Neural progenitor cell (in vitro differentiated cells): ENCODE results near the gene MTCL3.

Experiments
- DNase-seq: peaks from one replicate; pipeline ENCODE4 v3.0.0-alpha.2; 2016; ENCODE audit warnings: low spot score
- H2AFZ ChIP-seq: fragments of 200-600 bp; sonication (generic); replicated peaks from 2 replicates; pipeline ENCODE4 v1.6.1; 2016; ENCODE audit warnings: antibody characterized with exemption
- H3F3A ChIP-seq: fragments of 200-600 bp; sonication (generic); 2 replicates; pipeline ENCODE4 v1.6.1; 2016; ENCODE audit warnings: antibody characterized with exemption, low read depth
- H3K27ac ChIP-seq: fragments of 200-600 bp; sonication (generic); 2 replicates; pipeline ENCODE4 v1.5.1; 2016; ENCODE audit warnings: mild to moderate bottlenecking
- H3K27me3 ChIP-seq: fragments of 200-600 bp; sonication (generic); 2 replicates; pipeline ENCODE4 v1.6.1; 2016; ENCODE audit warnings: mild to moderate bottlenecking, moderate library complexity
- H3K36me3 ChIP-seq: fragments of 200-600 bp; sonication (generic); 2 replicates; pipeline ENCODE4 v1.5.1; 2016
- H3K4me1 ChIP-seq: fragments of 200-600 bp; sonication (generic); 2 replicates; pipeline ENCODE4 v1.6.1; 2016; ENCODE audit warnings: mixed run types
- H3K4me2 ChIP-seq: fragments of 200-600 bp; sonication (generic); 2 replicates; pipeline ENCODE4 v1.6.1; 2016
- H3K4me3 ChIP-seq: fragments of 200-600 bp; sonication (generic); 2 replicates; pipeline ENCODE4 v1.5.1; 2016
- H3K79me2 ChIP-seq: fragments of 200-600 bp; sonication (generic); 2 replicates; pipeline ENCODE4 v1.6.1; 2016; ENCODE audit warnings: low read depth
- H3K9ac ChIP-seq: fragments of 200-600 bp; sonication (generic); 2 replicates; pipeline ENCODE4 v1.6.1; 2016
- H3K9me3 ChIP-seq: fragments of 200-600 bp; sonication (generic); 2 replicates; pipeline ENCODE4 v1.5.1; 2016; ENCODE audit warnings: low read depth
- H4K20me1 ChIP-seq: fragments of 200-600 bp; sonication (generic); 2 replicates; pipeline ENCODE4 v1.6.1; 2016; ENCODE audit warnings: low read depth
- H3K27ac Mint-ChIP-seq: 3 replicates; pipeline ENCODE4 v1.8.0; 2021; ENCODE audit warnings: mixed read lengths
- H3K27me3 Mint-ChIP-seq: 2 replicates; pipeline ENCODE4 v1.8.0; 2022; ENCODE audit warnings: low read depth, mild to moderate bottlenecking, inconsistent platforms, moderate library complexity, mixed read lengths; ENCODE audit not compliant: insufficient read depth
- H3K36me3 Mint-ChIP-seq: 3 replicates; pipeline ENCODE4 v1.8.0; 2021; ENCODE audit warnings: mixed read lengths
- H3K4me1 Mint-ChIP-seq: 3 replicates; pipeline ENCODE4 v1.8.0; 2021; ENCODE audit warnings: mixed read lengths
- H3K4me3 Mint-ChIP-seq: 3 replicates; pipeline ENCODE4 v1.8.0; 2021; ENCODE audit warnings: mild to moderate bottlenecking, moderate library complexity, mixed read lengths
- H3K9me3 Mint-ChIP-seq: 3 replicates; pipeline ENCODE4 v1.8.0; 2020; ENCODE audit warnings: mixed read lengths
- CTCF ChIP-seq: fragments of 200-600 bp; sonication (generic); IDR thresholded peaks from 2 replicates; pipeline ENCODE4 v1.5.1; 2017; ENCODE audit warnings: antibody characterized with exemption, mild to moderate bottlenecking
- EZH2 ChIP-seq: fragments of 200-600 bp; sonication (generic); IDR thresholded peaks from 2 replicates; pipeline ENCODE4 v1.6.1; 2017; ENCODE audit warnings: antibody characterized with exemption, mild to moderate bottlenecking, moderate library complexity
- EZH2phosphoT487 ChIP-seq: fragments of 200-600 bp; sonication (generic); IDR thresholded peaks from 2 replicates; pipeline ENCODE4 v1.6.1; 2017; ENCODE audit warnings: antibody characterized with exemption

Gene MTCL3

GRCh38 chr6:127483399-127484055, 35.6 kb downstream of the MTCL3 start:
- Histone ChIP-seq H3K4me1 (peaks cover 34% of the 10 kb centered on the region), H3K27ac (no peak overlapping the region), H4K20me1 (no peaks in the 10 kb centered on the region), H3F3A (peaks cover 4% of the 10 kb centered on the region), H3K36me3 (no peaks in the 10 kb centered on the region), H3K4me3 (no peak overlapping the region), H3K4me2 (no peak overlapping the region), H2AFZ (no peak overlapping the region), H3K27me3 (no peaks in the 10 kb centered on the region), H3K9me3 (no peaks in the 10 kb centered on the region), H3K79me2 (no peaks in the 10 kb centered on the region), H3K9ac (no peak overlapping the region)
- H3K27me3 Mint-ChIP-seq = no peaks in the 10 kb centered on the region
- no peak for TF ChIP-seq EZH2phosphoT487
- TF ChIP-seq EZH2 = no peak
- no peak for TF ChIP-seq CTCF
- no peaks in the 10 kb centered on the region for H3K9me3 Mint-ChIP-seq
- peak; percentile 25 for DNase-seq
- peaks cover 46% of the 10 kb centered on the region for H3K36me3 Mint-ChIP-seq
- no peak overlapping the region for H3K27ac Mint-ChIP-seq
- peaks cover 14% of the 10 kb centered on the region for H3K4me1 Mint-ChIP-seq
- H3K4me3 Mint-ChIP-seq = no peak overlapping the region

- Mint-ChIP-seq H3K4me3 (no peak overlapping the region), H3K4me1 (peaks cover 12% of the 10 kb centered on the region), H3K27me3 (no peaks in the 10 kb centered on the region), H3K36me3 (peaks cover 52% of the 10 kb centered on the region), H3K27ac (no peak overlapping the region), H3K9me3 (no peaks in the 10 kb centered on the region)
- no peak for TF ChIP-seq EZH2
- TF ChIP-seq EZH2phosphoT487 = no peak
- no peak for TF ChIP-seq CTCF
- no peak overlapping the region for H3K4me2 ChIP-seq
- H3F3A ChIP-seq = peaks cover 4% of the 10 kb centered on the region
- H3K4me1 ChIP-seq = peaks cover 34% of the 10 kb centered on the region
- no peaks in the 10 kb centered on the region for H4K20me1 ChIP-seq
- H3K9me3 ChIP-seq = no peaks in the 10 kb centered on the region
- H3K36me3 ChIP-seq = no peaks in the 10 kb centered on the region
- no peak overlapping the region for H2AFZ ChIP-seq
- H3K79me2 ChIP-seq = no peaks in the 10 kb centered on the region
- no peak overlapping the region for H3K9ac ChIP-seq
- H3K27me3 ChIP-seq = no peaks in the 10 kb centered on the region
- no peak overlapping the region for H3K4me3 ChIP-seq
- H3K27ac ChIP-seq = peak overlapping the region; percentile 8
- no peak for DNase-seq
Observed at GRCh38 chr6:127482325-127482724, 36.8 kb downstream of the MTCL3 start.

DNA sequence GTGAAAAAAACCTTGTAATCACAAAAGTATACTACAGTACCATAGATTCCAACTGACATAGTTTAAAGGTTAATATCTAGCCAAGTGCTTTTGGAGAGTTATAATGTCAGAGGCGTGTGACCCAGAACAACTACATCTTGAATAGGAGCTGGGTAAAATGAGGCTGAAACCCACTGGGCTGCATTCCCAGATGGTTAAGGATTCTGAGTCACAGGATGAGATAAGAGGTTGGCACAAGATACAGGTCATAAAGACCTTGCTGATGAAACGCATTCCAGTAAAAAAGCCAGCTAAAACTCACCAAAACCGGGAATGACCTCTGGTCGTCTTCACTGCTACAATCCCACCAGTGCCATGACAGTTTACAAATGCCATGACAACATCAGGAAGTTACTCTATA, 37.5 kb downstream of the MTCL3 start:
- no peaks in the 10 kb centered on the region for H3K9me3 Mint-ChIP-seq
- H3K4me1 Mint-ChIP-seq = peaks cover 12% of the 10 kb centered on the region
- H3K4me3 Mint-ChIP-seq = no peak overlapping the region
- H3K36me3 ChIP-seq = no peaks in the 10 kb centered on the region
- H3F3A ChIP-seq = peaks cover 4% of the 10 kb centered on the region
- H3K4me2 ChIP-seq = no peak overlapping the region
- no peaks in the 10 kb centered on the region for H4K20me1 ChIP-seq
- peaks cover 56% of the 10 kb centered on the region for H3K36me3 Mint-ChIP-seq
- peaks cover 28% of the 10 kb centered on the region for H3K4me1 ChIP-seq
- TF ChIP-seq EZH2phosphoT487 (no peak), EZH2 (no peak), CTCF (no peak)
- no peak overlapping the region for H3K9ac ChIP-seq
- H3K27ac ChIP-seq = peak overlapping the region; percentile 8
- H3K4me3 ChIP-seq = no peak overlapping the region
- no peak for DNase-seq
- H3K27ac Mint-ChIP-seq = no peak overlapping the region
- no peak overlapping the region for H2AFZ ChIP-seq
- H3K27me3 ChIP-seq = no peaks in the 10 kb centered on the region
- H3K27me3 Mint-ChIP-seq = no peaks in the 10 kb centered on the region
- no peaks in the 10 kb centered on the region for H3K79me2 ChIP-seq
- no peaks in the 10 kb centered on the region for H3K9me3 ChIP-seq
